GM23338 (cell line): ENCODE data around the gene TRIO. TPM values are rescaled to one million over a fixed set of nuclear protein-coding genes. Genes with fewer than 3 reads are reported as not detected.

Experiments
- ATAC-seq: fragments of 200-7000 bp; cut with Tn5 transposase; 3 replicates; pipeline ENCODE4 v1.9.1; 2020
- DNase-seq: peaks from one replicate; pipeline ENCODE4 v3.0.0-alpha.2; 2015; ENCODE audit warnings: low spot score
- H2AFZ ChIP-seq: fragments of 200-600 bp; sonication (generic); 2 replicates; pipeline ENCODE4 v1.8.0; 2016; ENCODE audit warnings: antibody characterized with exemption, mild to moderate bottlenecking, moderate library complexity
- H3F3A ChIP-seq: fragments of 200-600 bp; sonication (generic); replicated peaks from 2 replicates; pipeline ENCODE4 v1.8.0; 2017; ENCODE audit warnings: antibody characterized with exemption, mixed run types, low read depth
- H3K27ac ChIP-seq: fragments of 200-600 bp; sonication (generic); 2 replicates; pipeline ENCODE4 v1.6.1; 2016; ENCODE audit warnings: low read depth
- H3K27me3 ChIP-seq: fragments of 200-600 bp; sonication (generic); 2 replicates; pipeline ENCODE4 v1.8.0; 2016; ENCODE audit warnings: mild to moderate bottlenecking, mixed run types, moderate library complexity; ENCODE audit not compliant: insufficient read depth
- H3K36me3 ChIP-seq: fragments of 200-600 bp; sonication (generic); 2 replicates; pipeline ENCODE4 v1.8.0; 2016; ENCODE audit warnings: mild to moderate bottlenecking; ENCODE audit not compliant: insufficient read depth
- H3K4me1 ChIP-seq: fragments of 200-600 bp; sonication (generic); 2 replicates; pipeline ENCODE4 v1.8.0; 2016; ENCODE audit warnings: mild to moderate bottlenecking, moderate library complexity; ENCODE audit not compliant: insufficient read depth
- H3K4me2 ChIP-seq: fragments of 200-600 bp; sonication (generic); 2 replicates; pipeline ENCODE4 v1.7.1; 2017; ENCODE audit warnings: mixed run types
- H3K4me3 ChIP-seq: fragments of 200-600 bp; sonication (generic); 2 replicates; pipeline ENCODE4 v1.6.1; 2016; ENCODE audit warnings: mixed run types
- H3K79me2 ChIP-seq: fragments of 200-600 bp; sonication (generic); replicated peaks from 2 replicates; pipeline ENCODE4 v1.8.0; 2017; ENCODE audit warnings: mild to moderate bottlenecking; ENCODE audit not compliant: insufficient read depth
- H3K9me2 ChIP-seq: fragments of 200-600 bp; sonication (generic); 2 replicates; pipeline ENCODE4 v1.8.0; 2017; ENCODE audit not compliant: insufficient read depth
- H4K20me1 ChIP-seq: fragments of 200-600 bp; sonication (generic); replicated peaks from 2 replicates; pipeline ENCODE4 v1.8.0; 2017; ENCODE audit warnings: mild to moderate bottlenecking; ENCODE audit not compliant: insufficient read depth
- H3K27ac Mint-ChIP-seq: 2 replicates; pipeline ENCODE4 v1.8.0; 2020; ENCODE audit warnings: inconsistent platforms, mild to moderate bottlenecking, moderate library complexity, mixed read lengths
- H3K27me3 Mint-ChIP-seq: 3 replicates; pipeline ENCODE4 v1.8.0; 2022; ENCODE audit warnings: low read depth, mild to moderate bottlenecking, moderate library complexity, mixed read lengths, inconsistent platforms; ENCODE audit not compliant: insufficient read depth, poor library complexity
- H3K36me3 Mint-ChIP-seq: 3 replicates; pipeline ENCODE4 v1.8.0; 2021; ENCODE audit warnings: low read depth, mild to moderate bottlenecking, inconsistent platforms, moderate library complexity, mixed read lengths
- H3K4me1 Mint-ChIP-seq: 3 replicates; pipeline ENCODE4 v1.8.0; 2020; ENCODE audit warnings: mild to moderate bottlenecking, inconsistent platforms, mixed read lengths
- H3K4me3 Mint-ChIP-seq: 3 replicates; pipeline ENCODE4 v1.8.0; 2021; ENCODE audit warnings: moderate library complexity, mild to moderate bottlenecking, inconsistent platforms, mixed read lengths
- H3K9me3 Mint-ChIP-seq: 3 replicates; pipeline ENCODE4 v1.8.0; 2020; ENCODE audit warnings: moderate library complexity, mild to moderate bottlenecking, inconsistent platforms, mixed read lengths
- CREB1 ChIP-seq: fragments of 250-450 bp; sonication (Bioruptor Pico); IDR thresholded peaks from 2 replicates; pipeline ENCODE4 v1.5.0; 2020; ENCODE audit warnings: low read depth, mild to moderate bottlenecking, moderate library complexity
- EZH2 ChIP-seq: fragments of 200-600 bp; sonication (generic); IDR thresholded peaks from one replicate; pipeline ENCODE4 v1.8.0; 2017; ENCODE audit warnings: antibody characterized with exemption, mild to moderate bottlenecking, low read depth; ENCODE audit not compliant: unreplicated experiment
- EZH2phosphoT487 ChIP-seq: fragments of 200-600 bp; sonication (generic); IDR thresholded peaks from one replicate; pipeline ENCODE4 v1.8.1; 2018; ENCODE audit warnings: antibody characterized with exemption; ENCODE audit not compliant: unreplicated experiment
- JUNB ChIP-seq: IDR thresholded peaks from one replicate; pipeline ENCODE4 v1.6.1; 2016; ENCODE audit warnings: antibody characterized with exemption; ENCODE audit not compliant: unreplicated experiment
- NANOG ChIP-seq: IDR thresholded peaks from 2 replicates; pipeline ENCODE4 v1.6.1; 2016; ENCODE audit warnings: antibody characterized with exemption, borderline replicate concordance
- POLR2AphosphoS5 ChIP-seq: IDR thresholded peaks from 2 replicates; pipeline ENCODE4 v1.6.1; 2016; ENCODE audit warnings: antibody characterized with exemption, low read depth
- STAT1 ChIP-seq: IDR thresholded peaks from one replicate; pipeline ENCODE4 v1.6.1; 2016; ENCODE audit warnings: antibody characterized with exemption; ENCODE audit not compliant: unreplicated experiment
- ZNF114 ChIP-seq: fragments of 250-450 bp; sonication (Bioruptor Pico); IDR thresholded peaks from 2 replicates; pipeline ENCODE4 v1.5.0; 2020; ENCODE audit warnings: mild to moderate bottlenecking, moderate library complexity
- ZNF331 ChIP-seq: fragments of 250-450 bp; sonication (Bioruptor Pico); IDR thresholded peaks from 2 replicates; pipeline ENCODE4 v1.5.0; 2020; ENCODE audit warnings: low read depth, mild to moderate bottlenecking, moderate library complexity
- polyA plus RNA-seq: library from polyadenylated mRNA; unstranded; fragments of >200 nt; fragmentation: Nextera tagmentation; extraction: Ambion mirVana; gene quantifications from 2 replicates; pipeline ENCODE4 v1.2.1, GENCODE V29; 2016
- total RNA-seq: library from RNA; depleted of rRNA; stranded (reverse); fragments of >200 nt; shearing (Covaris generic); gene quantifications from 2 replicates; pipeline ENCODE4 v1.2.3, GENCODE V29; 2014
- TF ChIP-seq, protein P1 (sequence below): IDR thresholded peaks from 2 replicates; pipeline ENCODE4 v1.6.1; 2016; ENCODE audit warnings: antibody characterized with exemption
- TF ChIP-seq, protein P2 (sequence below), 2 experiments: fragments of 200-600 bp in 1 of 2; sonication (generic) in 1 of 2; conservative IDR thresholded peaks; 2 replicates each; pipeline versions ENCODE4 v1.5.1 to v1.6.1; 2016 to 2017; ENCODE audit warnings: antibody characterized with exemption in 2 of 2, low read depth in 2 of 2, mild to moderate bottlenecking in 2 of 2, moderate library complexity in 1 of 2
- TF ChIP-seq, protein P3 (sequence below): fragments of 250-450 bp; sonication (Bioruptor Pico); IDR thresholded peaks from 2 replicates; pipeline ENCODE4 v1.5.0; 2020; ENCODE audit warnings: mild to moderate bottlenecking, moderate library complexity
- TF ChIP-seq, protein P4 (sequence below): IDR thresholded peaks from one replicate; pipeline ENCODE4 v1.6.1; 2018; ENCODE audit warnings: antibody characterized with exemption; ENCODE audit not compliant: unreplicated experiment

The TRIO gene
- total and polyA plus RNA-seq, 2 experiments from 2014 or later, result 13.8 to 113 TPM

DNA sequence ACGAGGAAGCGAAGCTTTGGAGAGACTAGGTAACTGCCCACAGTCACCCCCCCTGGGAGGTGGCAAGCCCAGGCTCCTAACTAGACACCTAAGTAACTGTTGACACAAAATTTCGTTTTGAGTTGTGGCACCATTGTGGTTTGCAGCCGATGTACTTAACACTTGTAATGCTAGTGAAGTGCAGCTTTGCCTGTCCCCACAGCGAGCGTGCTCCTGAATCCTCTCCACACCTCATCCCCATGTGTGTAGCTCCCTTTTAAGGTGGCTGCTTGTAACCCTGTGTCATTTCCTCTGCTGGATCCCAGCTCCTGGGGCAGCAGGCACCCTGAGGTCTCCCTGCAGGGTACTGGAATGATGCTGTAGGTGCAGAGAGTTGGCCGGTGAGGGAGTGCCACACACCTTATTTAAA is 114.9 kb downstream of the TRIO start:
- H3K4me3 ChIP-seq, result peak overlapping the region; percentile 26; the same call in 1 of the 2 replicates
- H3F3A ChIP-seq, result peaks cover 8% of the 10 kb centered on the region; the same call in 1 of the 2 replicates
- DNase-seq, result no peak
- H3K9me2 ChIP-seq, result peaks cover 12% of the 10 kb centered on the region; the same call in 1 of the 2 replicates
- peaks cover 18% of the 10 kb centered on the region for H3K36me3 Mint-ChIP-seq
- ATAC-seq, result peak; percentile 5; the same call in 2 of the 3 replicates
- H3K4me1 ChIP-seq, result peaks cover 71% of the 10 kb centered on the region
- TF ChIP-seq EZH2phosphoT487, result no peak
- TF ChIP-seq, protein P1, sequence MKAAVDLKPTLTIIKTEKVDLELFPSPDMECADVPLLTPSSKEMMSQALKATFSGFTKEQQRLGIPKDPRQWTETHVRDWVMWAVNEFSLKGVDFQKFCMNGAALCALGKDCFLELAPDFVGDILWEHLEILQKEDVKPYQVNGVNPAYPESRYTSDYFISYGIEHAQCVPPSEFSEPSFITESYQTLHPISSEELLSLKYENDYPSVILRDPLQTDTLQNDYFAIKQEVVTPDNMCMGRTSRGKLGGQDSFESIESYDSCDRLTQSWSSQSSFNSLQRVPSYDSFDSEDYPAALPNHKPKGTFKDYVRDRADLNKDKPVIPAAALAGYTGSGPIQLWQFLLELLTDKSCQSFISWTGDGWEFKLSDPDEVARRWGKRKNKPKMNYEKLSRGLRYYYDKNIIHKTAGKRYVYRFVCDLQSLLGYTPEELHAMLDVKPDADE, result no peak
- no peak for TF ChIP-seq EZH2
- TF ChIP-seq, protein P2, sequence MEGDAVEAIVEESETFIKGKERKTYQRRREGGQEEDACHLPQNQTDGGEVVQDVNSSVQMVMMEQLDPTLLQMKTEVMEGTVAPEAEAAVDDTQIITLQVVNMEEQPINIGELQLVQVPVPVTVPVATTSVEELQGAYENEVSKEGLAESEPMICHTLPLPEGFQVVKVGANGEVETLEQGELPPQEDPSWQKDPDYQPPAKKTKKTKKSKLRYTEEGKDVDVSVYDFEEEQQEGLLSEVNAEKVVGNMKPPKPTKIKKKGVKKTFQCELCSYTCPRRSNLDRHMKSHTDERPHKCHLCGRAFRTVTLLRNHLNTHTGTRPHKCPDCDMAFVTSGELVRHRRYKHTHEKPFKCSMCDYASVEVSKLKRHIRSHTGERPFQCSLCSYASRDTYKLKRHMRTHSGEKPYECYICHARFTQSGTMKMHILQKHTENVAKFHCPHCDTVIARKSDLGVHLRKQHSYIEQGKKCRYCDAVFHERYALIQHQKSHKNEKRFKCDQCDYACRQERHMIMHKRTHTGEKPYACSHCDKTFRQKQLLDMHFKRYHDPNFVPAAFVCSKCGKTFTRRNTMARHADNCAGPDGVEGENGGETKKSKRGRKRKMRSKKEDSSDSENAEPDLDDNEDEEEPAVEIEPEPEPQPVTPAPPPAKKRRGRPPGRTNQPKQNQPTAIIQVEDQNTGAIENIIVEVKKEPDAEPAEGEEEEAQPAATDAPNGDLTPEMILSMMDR (conservative IDR thresholded peaks at IDR 0.05; ENCODE audit: low read depth in 2 of 2), result no peak
- TF ChIP-seq NANOG, result no peak
- no peak for TF ChIP-seq ZNF331 (CRISPR knock-in tag)
- no peak for TF ChIP-seq ZNF114 (CRISPR knock-in tag)
- TF ChIP-seq POLR2AphosphoS5, result no peak
- TF ChIP-seq, protein P3, sequence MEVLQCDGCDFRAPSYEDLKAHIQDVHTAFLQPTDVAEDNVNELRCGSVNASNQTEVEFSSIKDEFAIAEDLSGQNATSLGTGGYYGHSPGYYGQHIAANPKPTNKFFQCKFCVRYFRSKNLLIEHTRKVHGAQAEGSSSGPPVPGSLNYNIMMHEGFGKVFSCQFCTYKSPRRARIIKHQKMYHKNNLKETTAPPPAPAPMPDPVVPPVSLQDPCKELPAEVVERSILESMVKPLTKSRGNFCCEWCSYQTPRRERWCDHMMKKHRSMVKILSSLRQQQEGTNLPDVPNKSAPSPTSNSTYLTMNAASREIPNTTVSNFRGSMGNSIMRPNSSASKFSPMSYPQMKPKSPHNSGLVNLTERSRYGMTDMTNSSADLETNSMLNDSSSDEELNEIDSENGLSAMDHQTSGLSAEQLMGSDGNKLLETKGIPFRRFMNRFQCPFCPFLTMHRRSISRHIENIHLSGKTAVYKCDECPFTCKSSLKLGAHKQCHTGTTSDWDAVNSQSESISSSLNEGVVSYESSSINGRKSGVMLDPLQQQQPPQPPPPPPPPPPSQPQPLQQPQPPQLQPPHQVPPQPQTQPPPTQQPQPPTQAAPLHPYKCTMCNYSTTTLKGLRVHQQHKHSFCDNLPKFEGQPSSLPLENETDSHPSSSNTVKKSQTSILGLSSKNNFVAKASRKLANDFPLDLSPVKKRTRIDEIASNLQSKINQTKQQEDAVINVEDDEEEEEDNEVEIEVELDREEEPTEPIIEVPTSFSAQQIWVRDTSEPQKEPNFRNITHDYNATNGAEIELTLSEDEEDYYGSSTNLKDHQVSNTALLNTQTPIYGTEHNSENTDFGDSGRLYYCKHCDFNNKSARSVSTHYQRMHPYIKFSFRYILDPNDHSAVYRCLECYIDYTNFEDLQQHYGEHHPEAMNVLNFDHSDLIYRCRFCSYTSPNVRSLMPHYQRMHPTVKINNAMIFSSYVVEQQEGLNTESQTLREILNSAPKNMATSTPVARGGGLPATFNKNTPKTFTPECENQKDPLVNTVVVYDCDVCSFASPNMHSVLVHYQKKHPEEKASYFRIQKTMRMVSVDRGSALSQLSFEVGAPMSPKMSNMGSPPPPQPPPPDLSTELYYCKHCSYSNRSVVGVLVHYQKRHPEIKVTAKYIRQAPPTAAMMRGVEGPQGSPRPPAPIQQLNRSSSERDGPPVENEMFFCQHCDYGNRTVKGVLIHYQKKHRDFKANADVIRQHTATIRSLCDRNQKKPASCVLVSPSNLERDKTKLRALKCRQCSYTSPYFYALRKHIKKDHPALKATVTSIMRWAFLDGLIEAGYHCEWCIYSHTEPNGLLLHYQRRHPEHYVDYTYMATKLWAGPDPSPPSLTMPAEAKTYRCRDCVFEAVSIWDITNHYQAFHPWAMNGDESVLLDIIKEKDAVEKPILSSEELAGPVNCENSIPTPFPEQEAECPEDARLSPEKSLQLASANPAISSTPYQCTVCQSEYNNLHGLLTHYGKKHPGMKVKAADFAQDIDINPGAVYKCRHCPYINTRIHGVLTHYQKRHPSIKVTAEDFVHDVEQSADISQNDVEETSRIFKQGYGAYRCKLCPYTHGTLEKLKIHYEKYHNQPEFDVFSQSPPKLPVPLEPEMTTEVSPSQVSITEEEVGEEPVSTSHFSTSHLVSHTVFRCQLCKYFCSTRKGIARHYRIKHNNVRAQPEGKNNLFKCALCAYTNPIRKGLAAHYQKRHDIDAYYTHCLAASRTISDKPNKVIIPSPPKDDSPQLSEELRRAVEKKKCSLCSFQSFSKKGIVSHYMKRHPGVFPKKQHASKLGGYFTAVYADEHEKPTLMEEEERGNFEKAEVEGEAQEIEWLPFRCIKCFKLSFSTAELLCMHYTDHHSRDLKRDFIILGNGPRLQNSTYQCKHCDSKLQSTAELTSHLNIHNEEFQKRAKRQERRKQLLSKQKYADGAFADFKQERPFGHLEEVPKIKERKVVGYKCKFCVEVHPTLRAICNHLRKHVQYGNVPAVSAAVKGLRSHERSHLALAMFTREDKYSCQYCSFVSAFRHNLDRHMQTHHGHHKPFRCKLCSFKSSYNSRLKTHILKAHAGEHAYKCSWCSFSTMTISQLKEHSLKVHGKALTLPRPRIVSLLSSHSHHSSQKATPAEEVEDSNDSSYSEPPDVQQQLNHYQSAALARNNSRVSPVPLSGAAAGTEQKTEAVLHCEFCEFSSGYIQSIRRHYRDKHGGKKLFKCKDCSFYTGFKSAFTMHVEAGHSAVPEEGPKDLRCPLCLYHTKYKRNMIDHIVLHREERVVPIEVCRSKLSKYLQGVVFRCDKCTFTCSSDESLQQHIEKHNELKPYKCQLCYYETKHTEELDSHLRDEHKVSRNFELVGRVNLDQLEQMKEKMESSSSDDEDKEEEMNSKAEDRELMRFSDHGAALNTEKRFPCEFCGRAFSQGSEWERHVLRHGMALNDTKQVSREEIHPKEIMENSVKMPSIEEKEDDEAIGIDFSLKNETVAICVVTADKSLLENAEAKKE (CRISPR knock-in tag), result no peak
- TF ChIP-seq CREB1 (CRISPR knock-in tag), result no peak
- TF ChIP-seq JUNB, result no peak
- TF ChIP-seq, protein P4, sequence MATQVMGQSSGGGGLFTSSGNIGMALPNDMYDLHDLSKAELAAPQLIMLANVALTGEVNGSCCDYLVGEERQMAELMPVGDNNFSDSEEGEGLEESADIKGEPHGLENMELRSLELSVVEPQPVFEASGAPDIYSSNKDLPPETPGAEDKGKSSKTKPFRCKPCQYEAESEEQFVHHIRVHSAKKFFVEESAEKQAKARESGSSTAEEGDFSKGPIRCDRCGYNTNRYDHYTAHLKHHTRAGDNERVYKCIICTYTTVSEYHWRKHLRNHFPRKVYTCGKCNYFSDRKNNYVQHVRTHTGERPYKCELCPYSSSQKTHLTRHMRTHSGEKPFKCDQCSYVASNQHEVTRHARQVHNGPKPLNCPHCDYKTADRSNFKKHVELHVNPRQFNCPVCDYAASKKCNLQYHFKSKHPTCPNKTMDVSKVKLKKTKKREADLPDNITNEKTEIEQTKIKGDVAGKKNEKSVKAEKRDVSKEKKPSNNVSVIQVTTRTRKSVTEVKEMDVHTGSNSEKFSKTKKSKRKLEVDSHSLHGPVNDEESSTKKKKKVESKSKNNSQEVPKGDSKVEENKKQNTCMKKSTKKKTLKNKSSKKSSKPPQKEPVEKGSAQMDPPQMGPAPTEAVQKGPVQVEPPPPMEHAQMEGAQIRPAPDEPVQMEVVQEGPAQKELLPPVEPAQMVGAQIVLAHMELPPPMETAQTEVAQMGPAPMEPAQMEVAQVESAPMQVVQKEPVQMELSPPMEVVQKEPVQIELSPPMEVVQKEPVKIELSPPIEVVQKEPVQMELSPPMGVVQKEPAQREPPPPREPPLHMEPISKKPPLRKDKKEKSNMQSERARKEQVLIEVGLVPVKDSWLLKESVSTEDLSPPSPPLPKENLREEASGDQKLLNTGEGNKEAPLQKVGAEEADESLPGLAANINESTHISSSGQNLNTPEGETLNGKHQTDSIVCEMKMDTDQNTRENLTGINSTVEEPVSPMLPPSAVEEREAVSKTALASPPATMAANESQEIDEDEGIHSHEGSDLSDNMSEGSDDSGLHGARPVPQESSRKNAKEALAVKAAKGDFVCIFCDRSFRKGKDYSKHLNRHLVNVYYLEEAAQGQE, result no peak
- no peak for TF ChIP-seq STAT1
- H3K4me3 Mint-ChIP-seq, result no peak overlapping the region
- peaks cover 5% of the 10 kb centered on the region; the same call in 1 of the 2 replicates for H3K36me3 ChIP-seq
- H3K79me2 ChIP-seq, result peaks cover 94% of the 10 kb centered on the region
- H4K20me1 ChIP-seq, result peaks cover 3% of the 10 kb centered on the region; the same call in 1 of the 2 replicates
- H3K27ac ChIP-seq, result peak overlapping the region; percentile 84
- H3K9me3 Mint-ChIP-seq, result peaks cover 8% of the 10 kb centered on the region; the same call in 2 of the 3 replicates
- no peak overlapping the region for H2AFZ ChIP-seq
- H3K27me3 ChIP-seq, result no peaks in the 10 kb centered on the region
- peaks cover 2% of the 10 kb centered on the region for H3K27me3 Mint-ChIP-seq
- H3K4me1 Mint-ChIP-seq, result peaks cover 69% of the 10 kb centered on the region
- H3K27ac Mint-ChIP-seq, result no peak overlapping the region
- H3K4me2 ChIP-seq, result peak overlapping the region; percentile 67
